DND-41 (cell line): ENCODE results near the gene GRIN2A.

ENCODE experiments used
- EZH2 ChIP-seq: IDR thresholded peaks from 3 replicates; pipeline ENCODE4 v1.6.1; 2012; ENCODE audit warnings: borderline replicate concordance, low read depth, mild to moderate bottlenecking, moderate library complexity, low read length, inconsistent platforms; ENCODE audit not compliant: severe bottlenecking
- TF ChIP-seq, protein P1 (sequence below): IDR thresholded peaks from 2 replicates; pipeline ENCODE4 v1.5.1; 2012; ENCODE audit warnings: borderline replicate concordance, low read length, moderate library complexity, mild to moderate bottlenecking; ENCODE audit not compliant: poor library complexity, severe bottlenecking; ENCODE audit errors: extremely low read depth

DNA sequence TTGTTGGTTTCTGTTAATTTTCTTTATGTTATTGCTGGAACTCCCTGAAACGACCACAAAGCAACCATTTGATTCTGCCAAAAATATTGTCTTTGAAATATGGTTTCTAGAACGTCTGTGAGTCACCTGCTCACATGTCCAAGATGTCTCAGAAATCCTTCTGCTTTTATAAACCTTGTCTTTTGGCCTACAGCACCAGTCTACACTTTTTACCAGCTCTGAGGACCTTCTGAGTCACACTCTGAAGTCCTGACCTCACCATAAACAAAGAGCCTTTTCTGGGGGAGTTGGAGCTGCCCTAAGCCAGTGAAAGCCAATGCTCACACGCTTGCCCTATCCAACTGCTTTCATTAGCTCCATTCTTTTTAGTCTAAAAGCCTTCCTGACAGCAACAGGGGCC, 55.5 kb downstream of the GRIN2A start:
- TF ChIP-seq, protein P1, sequence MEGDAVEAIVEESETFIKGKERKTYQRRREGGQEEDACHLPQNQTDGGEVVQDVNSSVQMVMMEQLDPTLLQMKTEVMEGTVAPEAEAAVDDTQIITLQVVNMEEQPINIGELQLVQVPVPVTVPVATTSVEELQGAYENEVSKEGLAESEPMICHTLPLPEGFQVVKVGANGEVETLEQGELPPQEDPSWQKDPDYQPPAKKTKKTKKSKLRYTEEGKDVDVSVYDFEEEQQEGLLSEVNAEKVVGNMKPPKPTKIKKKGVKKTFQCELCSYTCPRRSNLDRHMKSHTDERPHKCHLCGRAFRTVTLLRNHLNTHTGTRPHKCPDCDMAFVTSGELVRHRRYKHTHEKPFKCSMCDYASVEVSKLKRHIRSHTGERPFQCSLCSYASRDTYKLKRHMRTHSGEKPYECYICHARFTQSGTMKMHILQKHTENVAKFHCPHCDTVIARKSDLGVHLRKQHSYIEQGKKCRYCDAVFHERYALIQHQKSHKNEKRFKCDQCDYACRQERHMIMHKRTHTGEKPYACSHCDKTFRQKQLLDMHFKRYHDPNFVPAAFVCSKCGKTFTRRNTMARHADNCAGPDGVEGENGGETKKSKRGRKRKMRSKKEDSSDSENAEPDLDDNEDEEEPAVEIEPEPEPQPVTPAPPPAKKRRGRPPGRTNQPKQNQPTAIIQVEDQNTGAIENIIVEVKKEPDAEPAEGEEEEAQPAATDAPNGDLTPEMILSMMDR: no peak
- TF ChIP-seq EZH2: no peak
